Natural killer cell (primary cell): ENCODE results near the gene GPR180. TPM values are rescaled to one million over a fixed set of nuclear protein-coding genes. Genes with fewer than 3 reads are reported as not detected.

Source experiments
- ATAC-seq, 3 donors: fragments of 150-1000 bp in 2 of 3; fragments of 200-7000 bp in 1 of 3; cut with Tn5 transposase; 1 replicate in 1 of 3; 2 replicates in 2 of 3; pipeline ENCODE4 v1.10.0; 2021; ENCODE audit warnings: mild to moderate bottlenecking in 2 of 3, moderate library complexity in 2 of 3
- DNase-seq, 2 donors: peaks; one replicate each; pipeline versions ENCODE4 v3.0.0 to v3.0.0-alpha.2; 2013 to 2021; ENCODE audit warnings: mixed read lengths in 1 of 2
- H3K27ac ChIP-seq: one replicate; pipeline ENCODE4 v1.5.1; 2013; ENCODE audit warnings: mild to moderate bottlenecking, low read length
- H3K27me3 ChIP-seq: one replicate; pipeline ENCODE4 v1.6.1; 2013; ENCODE audit warnings: low read length; ENCODE audit not compliant: control insufficient read depth, insufficient read depth
- H3K36me3 ChIP-seq: one replicate; pipeline ENCODE4 v1.6.1; 2013; ENCODE audit warnings: low read length; ENCODE audit not compliant: control insufficient read depth, insufficient read depth
- H3K4me1 ChIP-seq: one replicate; pipeline ENCODE4 v1.6.1; 2013; ENCODE audit warnings: low read length; ENCODE audit not compliant: control insufficient read depth, insufficient read depth
- H3K4me3 ChIP-seq: one replicate; pipeline ENCODE4 v1.5.1; 2013; ENCODE audit warnings: low read length
- H3K9me3 ChIP-seq: one replicate; pipeline ENCODE4 v1.6.1; 2013; ENCODE audit warnings: low read length; ENCODE audit not compliant: control insufficient read depth, insufficient read depth
- H3K27ac Mint-ChIP-seq, 2 donors: one replicate each; pipeline ENCODE4 v1.8.0; 2022; ENCODE audit warnings: mild to moderate bottlenecking in 2 of 2, mixed read lengths in 2 of 2, moderate library complexity in 1 of 2
- H3K27me3 Mint-ChIP-seq, 2 donors: one replicate each; pipeline ENCODE4 v1.8.0; 2022; ENCODE audit warnings: low read depth in 2 of 2, mixed read lengths in 2 of 2
- H3K36me3 Mint-ChIP-seq: one replicate; pipeline ENCODE4 v1.8.0; 2022; ENCODE audit warnings: mixed read lengths
- H3K4me1 Mint-ChIP-seq, 2 donors: one replicate each; pipeline ENCODE4 v1.8.0; 2022; ENCODE audit warnings: mixed read lengths in 2 of 2
- H3K4me3 Mint-ChIP-seq: one replicate; pipeline ENCODE4 v1.8.0; 2022; ENCODE audit warnings: mild to moderate bottlenecking, moderate library complexity, mixed read lengths
- H3K9me3 Mint-ChIP-seq, 2 donors: one replicate each; pipeline ENCODE4 v1.8.0; 2022; ENCODE audit warnings: mixed read lengths in 2 of 2
- WGBS: methylation state at CpG from one replicate; pipeline ENCODE4 v1.1.7; 2013; ENCODE audit warnings: missing lambda C conversion rate; ENCODE audit not compliant: insufficient coverage; 5-methylcytosine and 5-hydroxymethylcytosine counted together
- intact Hi-C: fragments of 100-400 bp; cut with micrococcal nuclease; formaldehyde crosslinking; loops from one replicate; pipeline ENCODE4 v1.14.2; 2022
- total RNA-seq, 4 donors: library from RNA; stranded (reverse); fragments of 120-200 nt in 1 of 4; gene quantifications; one replicate each; pipeline versions ENCODE4 v1.2.3 to v1.2.4, GENCODE V29; 2013 to 2022
- TF ChIP-seq, protein P1 (sequence below): fragments of 200-600 bp; IDR thresholded peaks from one replicate; pipeline ENCODE4 v1.8.0; 2022; ENCODE audit warnings: antibody characterized with exemption

The GPR180 gene
- total RNA-seq, 3 donors from 2014 or later (not counting 1 experiment from before 2014, with no cell fraction given): 2.0 to 2.9 (median 2.7) TPM

DNA sequence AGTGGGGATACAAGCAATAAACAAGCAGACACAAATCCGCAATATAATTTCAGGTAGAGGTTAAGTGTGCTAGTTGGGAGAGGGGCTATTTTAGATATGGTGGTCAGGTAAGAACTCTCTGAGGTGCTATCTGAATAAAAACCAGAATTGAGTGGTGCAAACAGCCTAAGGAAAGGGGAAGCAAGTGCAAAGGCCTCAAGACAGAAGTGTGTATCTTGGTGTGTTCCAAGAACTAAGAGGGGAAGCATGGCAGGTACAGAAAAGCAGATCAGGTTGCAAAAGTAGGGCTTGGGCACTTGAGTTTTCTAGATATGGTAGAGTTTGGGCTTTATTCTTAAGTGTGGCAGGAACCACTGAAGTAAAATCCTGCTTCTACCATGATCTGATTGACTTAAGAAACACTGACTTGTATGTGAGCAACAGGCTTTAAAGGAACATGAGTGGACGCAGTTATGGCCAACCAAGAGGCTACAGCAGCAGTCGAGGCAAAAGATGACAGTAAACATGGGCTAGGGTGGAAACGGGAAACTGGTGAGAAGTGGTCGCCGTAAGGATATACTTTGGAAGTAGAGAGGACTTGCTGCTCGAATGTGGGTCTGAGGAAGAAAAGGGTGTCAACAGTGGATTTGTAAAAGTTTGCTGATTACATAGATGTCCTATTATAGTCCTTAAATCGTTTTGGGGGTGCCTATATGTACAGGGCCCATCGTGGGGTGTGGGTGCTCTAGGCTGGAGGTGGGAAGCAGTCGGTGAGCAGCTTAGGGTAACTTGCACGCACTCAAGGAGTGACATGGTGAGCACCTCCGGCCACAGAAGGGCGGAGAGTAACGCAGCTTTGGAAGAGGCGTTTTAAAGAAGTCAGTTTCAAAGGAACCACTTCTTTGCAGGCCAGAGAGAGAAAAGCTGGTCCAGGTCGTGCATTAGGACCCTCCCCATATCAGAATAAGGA is 6.4 kb upstream of the GPR180 start:
- peak; percentile 35 to 50 (median 47) for ATAC-seq
- Histone ChIP-seq H3K36me3 (peaks cover 22% of the 10 kb centered on the region), H3K4me1 (peaks cover 13% of the 10 kb centered on the region), H3K27me3 (no peaks in the 10 kb centered on the region), H3K4me3 (peak overlapping the region; percentile 78), H3K9me3 (no peaks in the 10 kb centered on the region), H3K27ac (peak overlapping the region; percentile 64)
- TF ChIP-seq, protein P1, sequence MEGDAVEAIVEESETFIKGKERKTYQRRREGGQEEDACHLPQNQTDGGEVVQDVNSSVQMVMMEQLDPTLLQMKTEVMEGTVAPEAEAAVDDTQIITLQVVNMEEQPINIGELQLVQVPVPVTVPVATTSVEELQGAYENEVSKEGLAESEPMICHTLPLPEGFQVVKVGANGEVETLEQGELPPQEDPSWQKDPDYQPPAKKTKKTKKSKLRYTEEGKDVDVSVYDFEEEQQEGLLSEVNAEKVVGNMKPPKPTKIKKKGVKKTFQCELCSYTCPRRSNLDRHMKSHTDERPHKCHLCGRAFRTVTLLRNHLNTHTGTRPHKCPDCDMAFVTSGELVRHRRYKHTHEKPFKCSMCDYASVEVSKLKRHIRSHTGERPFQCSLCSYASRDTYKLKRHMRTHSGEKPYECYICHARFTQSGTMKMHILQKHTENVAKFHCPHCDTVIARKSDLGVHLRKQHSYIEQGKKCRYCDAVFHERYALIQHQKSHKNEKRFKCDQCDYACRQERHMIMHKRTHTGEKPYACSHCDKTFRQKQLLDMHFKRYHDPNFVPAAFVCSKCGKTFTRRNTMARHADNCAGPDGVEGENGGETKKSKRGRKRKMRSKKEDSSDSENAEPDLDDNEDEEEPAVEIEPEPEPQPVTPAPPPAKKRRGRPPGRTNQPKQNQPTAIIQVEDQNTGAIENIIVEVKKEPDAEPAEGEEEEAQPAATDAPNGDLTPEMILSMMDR: no peak
- peak overlapping the region; percentile 97 for H3K4me3 Mint-ChIP-seq
- H3K9me3 Mint-ChIP-seq: no peaks in the 10 kb centered on the region
- H3K27ac Mint-ChIP-seq: peak overlapping the region; percentile 89 to 94
- no peaks in the 10 kb centered on the region for H3K27me3 Mint-ChIP-seq
- peaks cover 27 to 33% of the 10 kb centered on the region in 2 donors for H3K4me1 Mint-ChIP-seq
- intact Hi-C loops: no loop called here
- DNase-seq: peak in 1 of 2 donors; percentile 58
- WGBS: 10% methylated on average over 16 of the region's 16 CpGs
- H3K36me3 Mint-ChIP-seq: no peaks in the 10 kb centered on the region

DNA sequence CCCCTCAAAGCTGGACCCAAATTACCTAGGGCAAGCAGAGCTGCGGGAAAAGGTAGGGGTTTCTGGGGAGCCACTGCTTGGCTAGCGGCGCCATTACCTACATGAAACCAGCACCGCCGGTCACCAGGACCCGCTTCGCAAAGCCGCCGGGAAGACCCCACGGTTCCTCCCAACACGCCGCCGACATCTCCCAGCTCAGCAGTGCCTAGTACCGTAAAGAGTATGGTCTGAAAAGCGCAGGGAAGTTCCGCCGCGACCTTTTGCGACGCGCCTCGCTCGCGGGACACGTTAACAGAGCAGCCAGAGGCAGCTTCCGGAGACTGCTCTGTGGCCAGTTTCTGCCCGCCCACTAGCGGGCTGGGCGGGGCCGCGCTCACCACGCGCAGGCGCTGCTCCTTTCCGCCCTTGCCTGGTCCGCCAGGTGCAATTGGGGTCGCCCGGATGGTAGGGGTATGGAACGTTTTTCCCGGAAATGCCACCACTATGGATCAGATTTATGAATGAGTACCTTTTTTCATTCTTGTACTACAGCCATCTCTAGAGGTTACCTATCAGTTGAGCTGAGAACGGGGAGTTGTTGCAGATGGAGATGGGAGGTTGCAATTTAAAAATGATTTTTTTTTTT is 5.6 kb upstream of the GPR180 start, which contains the start of gene TGDS:
TSS of gene TGDS (minus strand) at position 203 of the 625 bp plus-strand sequence. CDS start at position 187, 16 bp downstream.
- Histone ChIP-seq H3K36me3 (peaks cover 15% of the 10 kb centered on the region), H3K27me3 (no peaks in the 10 kb centered on the region), H3K9me3 (no peaks in the 10 kb centered on the region), H3K4me1 (peaks cover 17% of the 10 kb centered on the region), H3K27ac (peak within 1 kb of the TSS; percentile 64), H3K4me3 (peak within 1 kb of the TSS; percentile 78)
- peak; percentile 87 to 95 for DNase-seq
- H3K27me3 Mint-ChIP-seq: no peaks in the 10 kb centered on the region
- intact Hi-C loops: loop anchor here (1.0 kb wide), 1 partner anchor 47 kb away; no protein-coding TSS in a partner anchor
- TF ChIP-seq, protein P1: no peak
- no peaks in the 10 kb centered on the region for H3K9me3 Mint-ChIP-seq
- H3K4me3 Mint-ChIP-seq: peak within 1 kb of the TSS; percentile 97
- under 1% methylated on average over 40 of the region's 41 CpGs for WGBS
- H3K27ac Mint-ChIP-seq: peak within 1 kb of the TSS; percentile 89 to 94
- ATAC-seq: peak; percentile 98 to 100 (median 98)
- H3K36me3 Mint-ChIP-seq: no peaks in the 10 kb centered on the region
- H3K4me1 Mint-ChIP-seq: peaks cover 27 to 40% of the 10 kb centered on the region in 2 donors

DNA sequence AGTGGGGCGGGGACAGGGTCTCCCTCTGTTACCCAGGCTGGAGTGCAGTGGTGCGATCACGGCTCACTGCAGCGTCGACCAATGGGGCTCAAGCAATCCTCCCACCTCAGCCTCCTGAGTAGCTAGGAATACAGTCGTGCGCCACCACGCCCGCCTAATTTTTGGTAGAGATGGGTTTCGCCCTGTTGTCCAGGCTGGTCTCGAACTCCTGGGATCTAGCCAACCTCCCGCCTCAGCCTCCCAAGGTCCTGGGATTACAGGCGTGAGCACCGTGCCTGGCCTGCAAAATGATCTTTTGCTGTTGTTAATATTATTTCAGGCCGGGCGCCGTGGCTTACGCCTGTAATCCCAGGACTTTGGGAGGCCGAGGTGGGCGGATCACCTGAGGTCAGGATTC is 5.1 kb upstream of the GPR180 start:
- Histone ChIP-seq H3K4me3 (peak overlapping the region; percentile 78), H3K9me3 (no peaks in the 10 kb centered on the region), H3K4me1 (peaks cover 22% of the 10 kb centered on the region), H3K36me3 (peaks cover 10% of the 10 kb centered on the region), H3K27ac (peak overlapping the region; percentile 64), H3K27me3 (no peaks in the 10 kb centered on the region)
- H3K4me1 Mint-ChIP-seq: peaks cover 31 to 40% of the 10 kb centered on the region in 2 donors
- peak overlapping the region; percentile 89 to 94 for H3K27ac Mint-ChIP-seq
- no peaks in the 10 kb centered on the region for H3K36me3 Mint-ChIP-seq
- 76% methylated on average over 19 of the region's 20 CpGs for WGBS
- DNase-seq (no peak), ATAC-seq (no peak)
- H3K4me3 Mint-ChIP-seq: peak overlapping the region; percentile 97
- TF ChIP-seq, protein P1: no peak
- intact Hi-C loops: loop anchor here (1.0 kb wide), 1 partner anchor 47 kb away; no protein-coding TSS in a partner anchor
- H3K27me3 Mint-ChIP-seq: no peaks in the 10 kb centered on the region
- no peaks in the 10 kb centered on the region for H3K9me3 Mint-ChIP-seq
